ENCODE results near the gene LCA5.
A peak's percentile ranks its signal among the peaks of the same experiment; 100 is the strongest.

Gene LCA5

GRCh38 chr6:79574630-79575225 is 37.5 kb upstream of the LCA5 start:
- no peak overlapping the region for H3K4me3 ChIP-seq (ENCODE audit: insufficient read depth in 1 of 2, low read depth in 1 of 2, low read length in 2 of 2)
- H3K4me1 ChIP-seq (ENCODE audit: control insufficient read depth, insufficient read depth, low read depth, low read length), result peaks cover 2% of the 10 kb centered on the region
- H2AK5ac ChIP-seq (ENCODE audit: low read length, severe bottlenecking), result no peak overlapping the region
- H3K27ac ChIP-seq (ENCODE audit: low read length, poor library complexity, severe bottlenecking), result no peak overlapping the region
- H3K14ac ChIP-seq (ENCODE audit: low read length in 2 of 2), result no peak overlapping the region
- H2AFZ ChIP-seq (ENCODE audit: low read depth, low read length), result no peak overlapping the region
- no peak overlapping the region for H2BK5ac ChIP-seq (ENCODE audit: low read depth, low read length, poor library complexity, severe bottlenecking)
- H4K8ac ChIP-seq (ENCODE audit: low read length), result no peak overlapping the region
- H3K4ac ChIP-seq (ENCODE audit: low read depth in 1 of 2, low read length in 2 of 2), result no peak overlapping the region
- peak; percentile 73 for DNase-seq
- no peak overlapping the region for H2BK15ac ChIP-seq (ENCODE audit: low read depth, poor library complexity, severe bottlenecking)
- peaks cover 3% of the 10 kb centered on the region for H3K79me1 ChIP-seq (replicated peaks; ENCODE audit: low read length, poor library complexity, severe bottlenecking)
- H4K91ac ChIP-seq (ENCODE audit: low read length), result no peak overlapping the region
- H3K18ac ChIP-seq (ENCODE audit: low read depth in 1 of 2, low read length in 2 of 2), result no peak overlapping the region
- 90% methylated on average over 1 of the region's 1 CpG for WGBS
- H2BK120ac ChIP-seq (ENCODE audit: low read depth, low read length), result no peak overlapping the region
- no peaks in the 10 kb centered on the region for H3K27me3 ChIP-seq (ENCODE audit: control insufficient read depth in 1 of 2, insufficient read depth in 1 of 2, low read length in 2 of 2)
- no peak overlapping the region for H3K9ac ChIP-seq (ENCODE audit: low read length)
- H3K36me3 ChIP-seq (ENCODE audit: control insufficient read depth in 1 of 2, insufficient read depth in 2 of 2, low read depth in 1 of 2, low read length in 2 of 2), result peaks cover 0 to 5% of the 10 kb centered on the region in 2 experiments
- no peak overlapping the region for H3K4me2 ChIP-seq (ENCODE audit: low read length, poor library complexity, severe bottlenecking)
- H3K23ac ChIP-seq (ENCODE audit: low read length in 2 of 2), result no peak overlapping the region
- no peak overlapping the region for H2BK12ac ChIP-seq (ENCODE audit: low read length in 2 of 2)
- H3K9me3 ChIP-seq (ENCODE audit: control insufficient read depth, low read length), result no peaks in the 10 kb centered on the region

GRCh38 chr6:79574174-79574573 is 36.9 kb upstream of the LCA5 start:
- H3K14ac ChIP-seq (ENCODE audit: low read length in 2 of 2), result no peak overlapping the region
- H3K27me3 ChIP-seq (ENCODE audit: control insufficient read depth in 1 of 2, insufficient read depth in 1 of 2, low read length in 2 of 2), result no peaks in the 10 kb centered on the region
- H2BK120ac ChIP-seq (ENCODE audit: low read depth, low read length), result no peak overlapping the region
- DNase-seq, result no peak
- no peak overlapping the region for H3K18ac ChIP-seq (ENCODE audit: low read depth in 1 of 2, low read length in 2 of 2)
- H3K9me3 ChIP-seq (ENCODE audit: control insufficient read depth, low read length), result no peaks in the 10 kb centered on the region
- H4K91ac ChIP-seq (ENCODE audit: low read length), result no peak overlapping the region
- no peak overlapping the region for H3K27ac ChIP-seq (ENCODE audit: low read length, poor library complexity, severe bottlenecking)
- peaks cover 0 to 5% of the 10 kb centered on the region in 2 experiments for H3K36me3 ChIP-seq (ENCODE audit: control insufficient read depth in 1 of 2, insufficient read depth in 2 of 2, low read depth in 1 of 2, low read length in 2 of 2)
- H2AFZ ChIP-seq (ENCODE audit: low read depth, low read length), result no peak overlapping the region
- no peak overlapping the region for H3K4me3 ChIP-seq (ENCODE audit: insufficient read depth in 1 of 2, low read depth in 1 of 2, low read length in 2 of 2)
- peaks cover 2% of the 10 kb centered on the region for H3K4me1 ChIP-seq (ENCODE audit: control insufficient read depth, insufficient read depth, low read depth, low read length)
- no peak overlapping the region for H3K4ac ChIP-seq (ENCODE audit: low read depth in 1 of 2, low read length in 2 of 2)
- WGBS, result no CpG with 5 or more reads among the region's 1 CpG
- no peak overlapping the region for H3K9ac ChIP-seq (ENCODE audit: low read length)
- no peak overlapping the region for H2BK15ac ChIP-seq (ENCODE audit: low read depth, poor library complexity, severe bottlenecking)
- no peak overlapping the region for H2AK5ac ChIP-seq (ENCODE audit: low read length, severe bottlenecking)
- peaks cover 3% of the 10 kb centered on the region for H3K79me1 ChIP-seq (replicated peaks; ENCODE audit: low read length, poor library complexity, severe bottlenecking)
- no peak overlapping the region for H2BK12ac ChIP-seq (ENCODE audit: low read length in 2 of 2)
- no peak overlapping the region for H2BK5ac ChIP-seq (ENCODE audit: low read depth, low read length, poor library complexity, severe bottlenecking)
- no peak overlapping the region for H3K23ac ChIP-seq (ENCODE audit: low read length in 2 of 2)
- no peak overlapping the region for H3K4me2 ChIP-seq (ENCODE audit: low read length, poor library complexity, severe bottlenecking)
- H4K8ac ChIP-seq (ENCODE audit: low read length), result no peak overlapping the region

- no peak for DNase-seq
- no peak overlapping the region for H2BK5ac ChIP-seq (ENCODE audit: low read depth, low read length, poor library complexity, severe bottlenecking)
- 100% methylated on average over 1 of the region's 2 CpGs for WGBS
- no peak overlapping the region for H3K23ac ChIP-seq (ENCODE audit: low read length in 2 of 2)
- H2BK15ac ChIP-seq (ENCODE audit: low read depth, poor library complexity, severe bottlenecking), result no peak overlapping the region
- peaks cover 1% of the 10 kb centered on the region for H3K79me1 ChIP-seq (replicated peaks; ENCODE audit: low read length, poor library complexity, severe bottlenecking)
- no peak overlapping the region for H3K27ac ChIP-seq (ENCODE audit: low read length, poor library complexity, severe bottlenecking)
- H2AK5ac ChIP-seq (ENCODE audit: low read length, severe bottlenecking), result no peak overlapping the region
- H2AFZ ChIP-seq (ENCODE audit: low read depth, low read length), result no peak overlapping the region
- H3K4me3 ChIP-seq (ENCODE audit: insufficient read depth in 1 of 2, low read depth in 1 of 2, low read length in 2 of 2), result no peak overlapping the region
- no peak overlapping the region for H4K8ac ChIP-seq (ENCODE audit: low read length)
- no peak overlapping the region for H2BK12ac ChIP-seq (ENCODE audit: low read length in 2 of 2)
- no peak overlapping the region for H2BK120ac ChIP-seq (ENCODE audit: low read depth, low read length)
- no peak overlapping the region for H3K4ac ChIP-seq (ENCODE audit: low read depth in 1 of 2, low read length in 2 of 2)
- no peak overlapping the region for H3K18ac ChIP-seq (ENCODE audit: low read depth in 1 of 2, low read length in 2 of 2)
- H3K9ac ChIP-seq (ENCODE audit: low read length), result peak overlapping the region; percentile 27
- H3K14ac ChIP-seq (ENCODE audit: low read length in 2 of 2), result no peak overlapping the region
- H3K4me2 ChIP-seq (ENCODE audit: low read length, poor library complexity, severe bottlenecking), result no peak overlapping the region
- H3K27me3 ChIP-seq (ENCODE audit: control insufficient read depth in 1 of 2, insufficient read depth in 1 of 2, low read length in 2 of 2), result no peaks in the 10 kb centered on the region
- H4K91ac ChIP-seq (ENCODE audit: low read length), result no peak overlapping the region
- H3K4me1 ChIP-seq (ENCODE audit: control insufficient read depth, insufficient read depth, low read depth, low read length), result peaks cover 2% of the 10 kb centered on the region
- no peaks in the 10 kb centered on the region for H3K9me3 ChIP-seq (ENCODE audit: control insufficient read depth, low read length)
- no peaks in the 10 kb centered on the region for H3K36me3 ChIP-seq (ENCODE audit: control insufficient read depth in 1 of 2, insufficient read depth in 2 of 2, low read depth in 1 of 2, low read length in 2 of 2)
These were observed 33.8 kb upstream of the LCA5 start for GRCh38 chr6:79571030-79571367.

GRCh38 chr6:79570129-79571029 is 33.1 kb upstream of the LCA5 start:
- H3K27ac ChIP-seq (ENCODE audit: low read length, poor library complexity, severe bottlenecking), result peak overlapping the region; percentile 47
- H3K23ac ChIP-seq (ENCODE audit: low read length in 2 of 2), result no peak overlapping the region
- no peak overlapping the region for H2BK5ac ChIP-seq (ENCODE audit: low read depth, low read length, poor library complexity, severe bottlenecking)
- no peak overlapping the region for H2AFZ ChIP-seq (ENCODE audit: low read depth, low read length)
- H3K14ac ChIP-seq (ENCODE audit: low read length in 2 of 2), result no peak overlapping the region
- H3K9me3 ChIP-seq (ENCODE audit: control insufficient read depth, low read length), result no peaks in the 10 kb centered on the region
- DNase-seq, result peak; percentile 38
- H2BK120ac ChIP-seq (ENCODE audit: low read depth, low read length), result no peak overlapping the region
- H2BK12ac ChIP-seq (ENCODE audit: low read length in 2 of 2), result no peak overlapping the region
- no peak overlapping the region for H2BK15ac ChIP-seq (ENCODE audit: low read depth, poor library complexity, severe bottlenecking)
- H3K4ac ChIP-seq (ENCODE audit: low read depth in 1 of 2, low read length in 2 of 2), result no peak overlapping the region
- no peaks in the 10 kb centered on the region for H3K27me3 ChIP-seq (ENCODE audit: control insufficient read depth in 1 of 2, insufficient read depth in 1 of 2, low read length in 2 of 2)
- H3K4me2 ChIP-seq (ENCODE audit: low read length, poor library complexity, severe bottlenecking), result no peak overlapping the region
- H2AK5ac ChIP-seq (ENCODE audit: low read length, severe bottlenecking), result peak overlapping the region; percentile 6
- no peak overlapping the region for H3K4me3 ChIP-seq (ENCODE audit: insufficient read depth in 1 of 2, low read depth in 1 of 2, low read length in 2 of 2)
- no peak overlapping the region for H3K18ac ChIP-seq (ENCODE audit: low read depth in 1 of 2, low read length in 2 of 2)
- H3K36me3 ChIP-seq (ENCODE audit: control insufficient read depth in 1 of 2, insufficient read depth in 2 of 2, low read depth in 1 of 2, low read length in 2 of 2), result no peaks in the 10 kb centered on the region
- peaks cover 1% of the 10 kb centered on the region for H3K79me1 ChIP-seq (replicated peaks; ENCODE audit: low read length, poor library complexity, severe bottlenecking)
- H3K9ac ChIP-seq (ENCODE audit: low read length), result peak overlapping the region; percentile 27
- H3K4me1 ChIP-seq (ENCODE audit: control insufficient read depth, insufficient read depth, low read depth, low read length), result peaks cover 2% of the 10 kb centered on the region
- peak overlapping the region; percentile 36 for H4K8ac ChIP-seq (ENCODE audit: low read length)
- no peak overlapping the region for H4K91ac ChIP-seq (ENCODE audit: low read length)
- WGBS, result 89% methylated on average over 1 of the region's 3 CpGs

Measured in mesenchymal stem cell (in vitro differentiated cells and primary cell).